ENCODE results near the gene TMEM212. TPM values are rescaled to one million over a fixed set of nuclear protein-coding genes. Genes with fewer than 3 reads are reported as not detected.

TMEM212 gene
- total and polyA plus RNA-seq, 2 of the 13 experiments (the other 11 are each of a cell fraction or from before 2014, with no cell fraction given): not detected

DNA sequence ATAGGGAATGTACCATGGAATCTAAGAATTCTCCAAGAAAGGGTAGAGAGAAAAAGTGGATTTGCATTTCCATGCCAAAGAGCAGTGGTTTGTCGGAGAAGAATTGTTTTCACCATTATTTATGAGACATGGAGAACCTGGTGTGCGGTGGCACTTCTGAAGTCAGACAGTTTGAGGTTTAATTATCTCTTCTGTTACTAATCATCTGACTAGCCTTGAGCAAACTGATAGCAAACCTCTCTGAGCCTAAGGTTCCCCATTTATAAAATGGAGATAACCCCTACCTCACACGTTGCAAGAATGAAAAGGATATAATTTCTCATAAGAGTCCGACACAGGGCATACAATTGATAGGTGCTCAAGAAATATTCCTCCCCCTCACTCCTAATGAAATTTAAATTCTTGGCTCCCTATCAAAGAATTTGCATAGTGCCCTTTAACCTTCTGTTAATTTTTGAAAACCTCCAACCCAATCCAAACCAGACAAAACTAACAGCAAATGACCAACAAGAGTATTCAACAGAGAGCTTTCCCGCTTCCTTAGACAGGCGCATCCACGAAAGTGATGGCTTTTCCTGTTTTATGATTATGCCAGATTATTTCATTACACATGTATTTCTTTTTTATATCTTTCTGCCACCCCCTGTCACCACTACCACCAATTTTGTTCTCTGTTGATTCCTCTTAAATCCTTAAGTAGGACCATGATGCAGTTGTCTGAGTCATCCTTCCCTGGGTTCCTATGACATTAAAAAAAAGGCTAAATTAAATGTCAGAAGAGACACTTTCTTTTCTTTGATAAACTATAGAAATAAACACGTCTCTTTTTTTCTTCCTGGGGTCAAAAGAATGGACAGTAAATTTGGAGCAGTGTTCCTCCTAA lies 28.5 kb downstream of the TMEM212 start (continued):
- TF ChIP-seq, protein P1, sequence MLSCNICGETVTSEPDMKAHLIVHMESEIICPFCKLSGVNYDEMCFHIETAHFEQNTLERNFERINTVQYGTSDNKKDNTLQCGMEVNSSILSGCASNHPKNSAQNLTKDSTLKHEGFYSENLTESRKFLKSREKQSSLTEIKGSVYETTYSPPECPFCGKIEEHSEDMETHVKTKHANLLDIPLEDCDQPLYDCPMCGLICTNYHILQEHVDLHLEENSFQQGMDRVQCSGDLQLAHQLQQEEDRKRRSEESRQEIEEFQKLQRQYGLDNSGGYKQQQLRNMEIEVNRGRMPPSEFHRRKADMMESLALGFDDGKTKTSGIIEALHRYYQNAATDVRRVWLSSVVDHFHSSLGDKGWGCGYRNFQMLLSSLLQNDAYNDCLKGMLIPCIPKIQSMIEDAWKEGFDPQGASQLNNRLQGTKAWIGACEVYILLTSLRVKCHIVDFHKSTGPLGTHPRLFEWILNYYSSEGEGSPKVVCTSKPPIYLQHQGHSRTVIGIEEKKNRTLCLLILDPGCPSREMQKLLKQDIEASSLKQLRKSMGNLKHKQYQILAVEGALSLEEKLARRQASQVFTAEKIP (CRISPR knock-in tag; IDR thresholded peaks at IDR 0.05; ENCODE audit: borderline replicate concordance): no peak
- no peak for TF ChIP-seq ESRRA (CRISPR knock-in tag; IDR thresholded peaks at IDR 0.05; ENCODE audit: low read depth)
- TF ChIP-seq, protein P2, sequence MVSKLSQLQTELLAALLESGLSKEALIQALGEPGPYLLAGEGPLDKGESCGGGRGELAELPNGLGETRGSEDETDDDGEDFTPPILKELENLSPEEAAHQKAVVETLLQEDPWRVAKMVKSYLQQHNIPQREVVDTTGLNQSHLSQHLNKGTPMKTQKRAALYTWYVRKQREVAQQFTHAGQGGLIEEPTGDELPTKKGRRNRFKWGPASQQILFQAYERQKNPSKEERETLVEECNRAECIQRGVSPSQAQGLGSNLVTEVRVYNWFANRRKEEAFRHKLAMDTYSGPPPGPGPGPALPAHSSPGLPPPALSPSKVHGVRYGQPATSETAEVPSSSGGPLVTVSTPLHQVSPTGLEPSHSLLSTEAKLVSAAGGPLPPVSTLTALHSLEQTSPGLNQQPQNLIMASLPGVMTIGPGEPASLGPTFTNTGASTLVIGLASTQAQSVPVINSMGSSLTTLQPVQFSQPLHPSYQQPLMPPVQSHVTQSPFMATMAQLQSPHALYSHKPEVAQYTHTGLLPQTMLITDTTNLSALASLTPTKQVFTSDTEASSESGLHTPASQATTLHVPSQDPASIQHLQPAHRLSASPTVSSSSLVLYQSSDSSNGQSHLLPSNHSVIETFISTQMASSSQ (IDR thresholded peaks at IDR 0.05; ENCODE audit: low read depth): no peak
- TF ChIP-seq, protein P2 (CRISPR knock-in tag; IDR thresholded peaks at IDR 0.05; ENCODE audit: borderline replicate concordance): no peak
- TF ChIP-seq ZNF546 (CRISPR knock-in tag; conservative IDR thresholded peaks at IDR 0.05): no peak

DNA sequence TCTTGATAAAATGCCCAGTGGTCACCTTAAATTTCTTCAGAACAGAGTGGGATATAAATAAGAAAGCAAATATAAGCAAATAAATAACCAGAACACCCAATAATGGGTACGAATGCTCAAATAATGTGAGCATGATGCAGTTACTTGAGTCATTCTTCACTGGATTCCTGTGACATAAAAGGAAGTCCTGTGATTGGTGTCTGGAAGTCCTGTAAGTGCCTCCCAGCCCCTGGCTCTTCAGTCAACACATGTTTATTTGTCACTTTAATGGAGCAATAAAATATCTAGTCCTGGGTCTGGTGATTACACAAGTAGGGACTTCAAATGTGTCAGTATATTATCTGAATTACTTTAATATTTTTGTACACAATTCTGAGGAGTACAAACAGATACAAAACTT lies 30.4 kb downstream of the TMEM212 start:
- no peak overlapping the region for H3K27ac ChIP-seq (ENCODE audit: extremely low read length, insufficient read depth, low read length)
- ATAC-seq (no peak), DNase-seq (ENCODE audit: low spot score) (no peak), FAIRE-seq (no peak)
- H3K36me3 ChIP-seq (replicated peaks in 1 of 2; ENCODE audit: control insufficient read depth in 1 of 2, insufficient read depth in 2 of 2, low read length in 2 of 2): no peaks in the 10 kb centered on the region
- H3K27me3 ChIP-seq (ENCODE audit: control insufficient read depth in 1 of 2, insufficient read depth in 2 of 2, low read length in 2 of 2): no peaks in the 10 kb centered on the region
- H3K79me2 ChIP-seq (ENCODE audit: insufficient read depth, low read length): no peaks in the 10 kb centered on the region
- intact Hi-C loops (cut with micrococcal nuclease; ENCODE audit: unreplicated experiment): no loop called here
- CTCF ChIA-PET (ENCODE audit: low intra/inter-chr PET ratio, low total read pairs): no interaction called here
- H2AFZ ChIP-seq (ENCODE audit: low read length): no peak overlapping the region
- WGBS (ENCODE audit: low lambda C conversion rate): 93% methylated on average over 1 of the region's 1 CpG
- peaks cover 44% of the 10 kb centered on the region for H3K4me1 ChIP-seq (ENCODE audit: insufficient read depth, low read length)
- no peak overlapping the region for H3K9ac ChIP-seq (ENCODE audit: insufficient read depth, low read depth, low read length)
- H3K9me3 ChIP-seq (ENCODE audit: low read length): no peaks in the 10 kb centered on the region
- H4K20me1 ChIP-seq (ENCODE audit: insufficient read depth, low read length): no peaks in the 10 kb centered on the region
- no peak overlapping the region for H3K4me2 ChIP-seq (ENCODE audit: low read depth, low read length)
- BruUV-seq (replicated peaks): no TSS peak
- POLR2A ChIA-PET: no interaction called here
- in situ Hi-C loops (cut with HindIII; ENCODE audit: extremely low pct_ligation_motif_present, low pct_unique_long_range_greater_than_20kb): no loop called here
- H3K4me3 ChIP-seq (replicated peaks in 1 of 3; ENCODE audit: insufficient read depth in 1 of 3, low read depth in 2 of 3, low read length in 3 of 3): no peak overlapping the region
- no peak for TF ChIP-seq MAF1 (CRISPR knock-in tag; IDR thresholded peaks at IDR 0.05; ENCODE audit: borderline replicate concordance)
- no peak for TF ChIP-seq LCORL (IDR thresholded peaks at IDR 0.05)
- no peak for TF ChIP-seq LCORL (CRISPR knock-in tag; IDR thresholded peaks at IDR 0.05)
- no peak for TF ChIP-seq ZSCAN25 (CRISPR knock-in tag; IDR thresholded peaks at IDR 0.05)
- no peak for TF ChIP-seq EZH2 (conservative IDR thresholded peaks at IDR 0.05; ENCODE audit: low read depth, low read length)
- TF ChIP-seq, protein P3, sequence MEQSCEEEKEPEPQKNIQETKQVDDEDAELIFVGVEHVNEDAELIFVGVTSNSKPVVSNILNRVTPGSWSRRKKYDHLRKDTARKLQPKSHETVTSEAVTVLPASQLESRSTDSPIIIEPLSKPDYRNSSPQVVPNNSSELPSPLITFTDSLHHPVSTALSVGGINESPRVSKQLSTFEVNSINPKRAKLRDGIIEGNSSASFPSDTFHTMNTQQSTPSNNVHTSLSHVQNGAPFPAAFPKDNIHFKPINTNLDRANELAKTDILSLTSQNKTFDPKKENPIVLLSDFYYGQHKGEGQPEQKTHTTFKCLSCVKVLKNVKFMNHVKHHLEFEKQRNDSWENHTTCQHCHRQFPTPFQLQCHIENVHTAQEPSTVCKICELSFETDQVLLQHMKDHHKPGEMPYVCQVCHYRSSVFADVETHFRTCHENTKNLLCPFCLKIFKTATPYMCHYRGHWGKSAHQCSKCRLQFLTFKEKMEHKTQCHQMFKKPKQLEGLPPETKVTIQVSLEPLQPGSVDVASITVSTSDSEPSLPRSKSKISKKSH (CRISPR knock-in tag; IDR thresholded peaks at IDR 0.05; ENCODE audit: borderline replicate concordance): no peak
- TF ChIP-seq, protein P1 (CRISPR knock-in tag; IDR thresholded peaks at IDR 0.05; ENCODE audit: borderline replicate concordance): no peak
- TF ChIP-seq ZFX (CRISPR knock-in tag; IDR thresholded peaks at IDR 0.05; ENCODE audit: low read depth): no peak
- no peak for TF ChIP-seq GTF2F1 (IDR thresholded peaks at IDR 0.05; ENCODE audit: low read length)

All from HepG2 (cell line).